Activated T-cell treated with anti-CD3 and anti-CD28 coated beads, Interleukin-2, amount 50 U/mL, for 24 hours (primary cell): Measurements from ENCODE around the gene PDE4DIP.
"Not testable (repeated sequence)": the region's sequence is repeated elsewhere in the genome, so short reads cannot be mapped to it uniquely, and the experiment has no call there.

Source experiments
- DNase-seq: peaks from one replicate; pipeline ENCODE4 v3.0.0-alpha.2; 2020
- H3K27ac Mint-ChIP-seq: 2 replicates; pipeline ENCODE4 v1.8.0; 2020; ENCODE audit warnings: mild to moderate bottlenecking, mixed read lengths
- H3K27me3 Mint-ChIP-seq: 2 replicates; pipeline ENCODE4 v1.8.0; 2020; ENCODE audit warnings: mixed read lengths
- H3K36me3 Mint-ChIP-seq: 2 replicates; pipeline ENCODE4 v1.8.0; 2020; ENCODE audit warnings: low read depth, mixed read lengths
- H3K4me1 Mint-ChIP-seq: 2 replicates; pipeline ENCODE4 v1.8.0; 2020; ENCODE audit warnings: low read depth, mixed read lengths
- H3K4me3 Mint-ChIP-seq: 2 replicates; pipeline ENCODE4 v1.8.0; 2020; ENCODE audit warnings: mild to moderate bottlenecking, moderate library complexity, mixed read lengths
- H3K9me3 Mint-ChIP-seq: 2 replicates; pipeline ENCODE4 v1.8.0; 2020; ENCODE audit warnings: mixed read lengths

PDE4DIP gene

DNA sequence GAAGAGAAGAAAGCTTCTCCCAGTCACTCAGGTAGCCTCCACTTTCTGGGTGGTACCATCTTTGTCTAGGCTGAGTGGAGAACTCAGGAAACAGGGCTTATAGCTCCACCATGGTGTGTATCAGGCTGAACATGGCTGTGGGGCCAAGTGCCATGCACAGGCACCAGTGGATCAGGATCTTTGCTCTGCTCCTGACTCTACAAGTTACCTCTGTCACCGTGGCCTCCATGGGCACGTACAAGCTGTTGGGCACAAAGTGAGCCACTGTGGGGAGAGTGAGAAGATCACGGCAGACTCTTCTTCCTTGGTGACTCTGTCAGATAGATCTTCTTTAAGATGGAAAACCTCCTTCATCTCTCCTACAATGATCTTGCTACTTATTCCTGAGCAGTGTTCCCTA lies 165.5 kb downstream of the PDE4DIP start:
- not testable (repeated sequence) for H3K4me3 Mint-ChIP-seq, H3K4me1 Mint-ChIP-seq, H3K36me3 Mint-ChIP-seq, H3K27me3 Mint-ChIP-seq, DNase-seq, H3K9me3 Mint-ChIP-seq, H3K27ac Mint-ChIP-seq

GRCh38 chr1:149012599-149012998 lies 168.4 kb downstream of the PDE4DIP start:
- not testable (repeated sequence) for H3K4me1 Mint-ChIP-seq, DNase-seq, H3K9me3 Mint-ChIP-seq, H3K27me3 Mint-ChIP-seq, H3K27ac Mint-ChIP-seq, H3K36me3 Mint-ChIP-seq, H3K4me3 Mint-ChIP-seq

GRCh38 chr1:149013513-149013912 lies 169.3 kb downstream of the PDE4DIP start:
- not testable (repeated sequence) for H3K4me1 Mint-ChIP-seq, H3K4me3 Mint-ChIP-seq, H3K27ac Mint-ChIP-seq, DNase-seq, H3K36me3 Mint-ChIP-seq, H3K9me3 Mint-ChIP-seq, H3K27me3 Mint-ChIP-seq

DNA sequence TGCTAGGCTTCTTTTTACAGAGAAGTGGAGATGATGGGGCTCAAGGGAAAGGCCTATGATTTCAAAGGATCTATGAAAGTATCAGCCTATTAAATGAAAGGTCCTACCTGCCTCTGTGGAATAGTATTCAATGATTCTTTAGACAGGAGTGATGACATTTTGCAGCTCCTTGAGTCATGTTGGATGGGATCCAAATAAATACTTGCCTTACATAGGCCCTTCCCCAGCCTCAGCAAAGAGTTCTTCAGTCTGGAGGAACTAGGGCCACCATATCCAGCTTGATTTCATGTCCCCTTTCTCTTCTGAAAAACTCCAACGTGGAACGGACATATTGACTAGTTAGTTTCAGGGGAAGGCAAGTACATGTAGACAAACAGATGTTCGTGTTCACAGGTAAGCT lies 171.3 kb downstream of the PDE4DIP start:
- not testable (repeated sequence) for H3K4me3 Mint-ChIP-seq, H3K27ac Mint-ChIP-seq, H3K36me3 Mint-ChIP-seq, H3K27me3 Mint-ChIP-seq, DNase-seq, H3K9me3 Mint-ChIP-seq, H3K4me1 Mint-ChIP-seq

DNA sequence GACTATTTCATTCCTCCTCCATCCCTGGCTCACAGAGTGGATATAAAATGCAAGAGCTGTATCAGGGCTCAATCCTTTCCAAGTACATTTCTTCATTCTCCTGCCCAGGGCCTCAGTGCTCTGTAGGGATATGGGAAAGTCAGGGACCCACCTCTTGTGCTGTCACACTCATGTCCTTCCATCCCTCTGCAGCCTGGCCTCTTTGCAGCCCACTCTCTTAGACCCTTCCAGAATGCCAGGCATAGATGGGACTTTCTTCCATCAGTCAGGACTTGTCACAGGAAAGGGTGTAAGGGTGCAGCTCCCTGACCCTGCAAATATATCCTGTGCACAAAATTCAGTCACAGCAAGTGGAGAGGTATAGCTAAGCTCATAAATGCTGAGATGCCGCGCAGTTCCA lies 172.4 kb downstream of the PDE4DIP start:
- not testable (repeated sequence) for DNase-seq, H3K27ac Mint-ChIP-seq, H3K27me3 Mint-ChIP-seq, H3K4me1 Mint-ChIP-seq, H3K4me3 Mint-ChIP-seq, H3K36me3 Mint-ChIP-seq, H3K9me3 Mint-ChIP-seq

GRCh38 chr1:149018577-149018976 lies 174.3 kb downstream of the PDE4DIP start:
- H3K4me1 Mint-ChIP-seq, DNase-seq, H3K4me3 Mint-ChIP-seq, H3K27ac Mint-ChIP-seq, H3K9me3 Mint-ChIP-seq, H3K36me3 Mint-ChIP-seq, H3K27me3 Mint-ChIP-seq: not testable (repeated sequence)

DNA sequence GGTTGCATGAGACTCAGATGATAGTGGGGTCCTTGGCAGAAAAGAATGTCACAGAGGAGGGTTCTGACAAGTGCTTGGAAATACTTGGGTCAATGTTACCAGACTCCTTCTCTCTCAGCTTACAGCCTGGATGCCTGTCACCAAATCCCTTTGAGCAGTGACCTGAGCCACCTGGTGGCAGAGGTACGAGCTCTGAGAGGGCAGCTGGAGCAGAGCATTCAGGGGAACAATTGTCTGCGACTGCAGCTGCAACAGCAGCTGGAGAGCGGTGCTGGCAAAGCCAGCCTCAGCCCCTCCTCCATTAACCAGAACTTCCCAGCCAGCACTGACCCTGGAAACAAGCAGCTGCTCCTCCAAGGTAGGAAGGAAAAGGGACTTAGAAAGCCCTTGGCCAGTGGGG lies 180.1 kb downstream of the PDE4DIP start:
- not testable (repeated sequence) for H3K9me3 Mint-ChIP-seq, H3K4me3 Mint-ChIP-seq, DNase-seq, H3K4me1 Mint-ChIP-seq, H3K27me3 Mint-ChIP-seq, H3K36me3 Mint-ChIP-seq, H3K27ac Mint-ChIP-seq

DNA sequence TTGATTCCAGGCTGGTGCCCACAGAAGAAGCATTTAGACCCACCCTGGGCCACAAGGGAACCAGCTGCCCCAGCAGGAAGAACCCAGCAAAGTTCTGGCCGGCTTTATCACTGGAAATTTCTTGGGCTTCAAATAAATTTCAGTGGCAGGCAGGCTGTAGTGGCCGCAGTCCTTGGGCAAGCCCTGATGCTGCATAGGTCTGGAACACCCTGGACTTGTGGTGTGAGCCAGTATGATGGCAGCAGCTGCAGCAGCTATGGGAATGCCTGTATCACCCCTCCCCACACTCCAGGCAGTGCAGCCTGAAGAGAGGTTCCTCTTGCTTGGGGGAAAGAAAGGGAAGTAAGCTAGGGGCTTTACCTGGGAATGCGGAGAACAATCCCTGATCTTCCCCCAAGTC lies 189.7 kb downstream of the PDE4DIP start:
- H3K4me1 Mint-ChIP-seq, H3K36me3 Mint-ChIP-seq, H3K4me3 Mint-ChIP-seq, H3K27me3 Mint-ChIP-seq, H3K9me3 Mint-ChIP-seq, DNase-seq, H3K27ac Mint-ChIP-seq: not testable (repeated sequence)

GRCh38 chr1:149043056-149043455 lies 198.8 kb downstream of the PDE4DIP start:
- H3K4me1 Mint-ChIP-seq, DNase-seq, H3K27ac Mint-ChIP-seq, H3K27me3 Mint-ChIP-seq, H3K4me3 Mint-ChIP-seq, H3K36me3 Mint-ChIP-seq, H3K9me3 Mint-ChIP-seq: not testable (repeated sequence)

DNA sequence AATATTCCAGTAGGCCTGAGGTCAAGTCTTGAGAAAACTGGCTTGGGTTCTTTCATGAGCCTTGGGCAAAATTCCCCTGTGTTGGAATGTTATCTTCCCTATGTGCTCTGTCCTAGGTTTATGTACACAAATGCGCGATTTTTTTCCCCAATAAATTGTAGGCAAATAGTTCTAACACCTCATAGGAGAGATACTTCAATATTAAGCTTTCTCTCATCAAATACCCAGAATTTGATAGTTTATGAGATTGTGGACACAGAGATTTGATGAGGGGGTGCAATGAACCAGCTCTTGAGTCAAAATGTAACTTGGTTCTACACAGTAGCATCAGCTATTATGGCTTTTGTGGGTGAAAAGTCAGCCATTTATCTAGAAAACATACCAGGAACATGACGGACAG lies 220.4 kb downstream of the PDE4DIP start:
- not testable (repeated sequence) for H3K27me3 Mint-ChIP-seq, H3K27ac Mint-ChIP-seq, DNase-seq, H3K9me3 Mint-ChIP-seq, H3K4me1 Mint-ChIP-seq, H3K4me3 Mint-ChIP-seq
- peaks cover 23% of the 10 kb centered on the region for H3K36me3 Mint-ChIP-seq

DNA sequence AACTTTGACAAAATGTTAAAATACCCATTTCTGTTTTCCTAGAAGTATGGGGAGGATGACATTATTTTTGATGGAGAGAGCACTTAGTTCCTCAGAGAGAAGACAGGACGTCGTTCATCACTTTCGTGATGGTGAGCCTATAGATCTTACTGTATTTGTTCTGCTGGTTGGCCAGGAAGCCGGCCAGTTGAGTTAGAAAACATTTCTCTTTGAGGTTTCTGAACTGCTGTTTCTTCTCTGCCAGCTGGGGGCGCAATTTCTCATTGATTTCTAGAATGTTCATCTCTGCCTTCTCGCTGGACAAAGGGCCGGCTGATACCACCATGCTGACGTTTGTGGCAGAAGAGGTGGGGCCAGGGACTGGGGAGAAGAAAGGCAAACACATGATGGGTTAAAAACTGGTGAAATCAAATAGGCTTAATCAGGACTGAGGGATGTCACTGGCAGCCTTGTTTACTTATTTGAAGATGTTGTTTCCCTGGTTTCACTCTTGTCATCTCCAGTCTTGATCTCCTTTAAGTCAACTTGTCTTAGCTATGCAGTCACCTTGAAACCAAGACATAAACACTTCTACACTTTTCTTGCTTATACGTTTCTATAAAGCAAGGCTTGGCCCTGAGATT lies 231.4 kb downstream of the PDE4DIP start:
- not testable (repeated sequence) for H3K4me1 Mint-ChIP-seq, H3K27ac Mint-ChIP-seq, H3K27me3 Mint-ChIP-seq, H3K4me3 Mint-ChIP-seq, DNase-seq, H3K9me3 Mint-ChIP-seq
- H3K36me3 Mint-ChIP-seq: peaks cover 25% of the 10 kb centered on the region
